IMR-90 (cell line): ENCODE results near the gene ATRNL1. TPM values are rescaled to one million over a fixed set of nuclear protein-coding genes. Genes with fewer than 3 reads are reported as not detected.

Experiments used
- ATAC-seq: fragments of 200-7000 bp; cut with Tn5 transposase; 2 replicates; pipeline ENCODE4 v1.9.1; 2020; ENCODE audit warnings: low read depth, mild to moderate bottlenecking, moderate library complexity
- BruUV-seq: library from RNA; stranded (reverse); fragments of 400-500 nt; replicated peaks from 2 replicates; lab custom pipeline; 2021; lab: Mats Ljungman, UMichigan
- CTCF ChIA-PET: fragments of 300-600 bp; formaldehyde crosslinking; extraction: SDS; loops from one replicate; lab custom pipeline; 2021; ENCODE audit warnings: antibody characterized with exemption; lab: Yijun Ruan, JAX
- POLR2A ChIA-PET: fragments of 300-600 bp; sonication (Branson Sonifier 250); formaldehyde crosslinking; loops from one replicate; lab custom pipeline; 2022; ENCODE audit warnings: antibody characterized with exemption; ENCODE audit not compliant: unreplicated experiment; lab: Charles Lee
- DNase-seq: peaks from one replicate; pipeline ENCODE4 v3.0.0; 2013
- H2AFZ ChIP-seq: replicated peaks from 2 replicates; pipeline ENCODE3; 2013; ENCODE audit warnings: low read length, mild to moderate bottlenecking; ENCODE audit not compliant: poor library complexity
- H2AK5ac ChIP-seq: 2 replicates; pipeline ENCODE4 v1.6.1; 2013; ENCODE audit warnings: low read depth, low read length, inconsistent platforms
- H2AK9ac ChIP-seq: replicated peaks from 2 replicates; pipeline ENCODE3; 2013; ENCODE audit warnings: mild to moderate bottlenecking, low read depth, low read length, moderate library complexity; ENCODE audit not compliant: poor library complexity
- H2BK120ac ChIP-seq: 2 replicates; pipeline ENCODE4 v1.6.1; 2013; ENCODE audit warnings: low read depth, low read length, inconsistent platforms
- H2BK15ac ChIP-seq: 3 replicates; pipeline ENCODE4 v1.6.1; 2013; ENCODE audit warnings: low read depth, low read length, inconsistent platforms
- H2BK20ac ChIP-seq: 2 replicates; pipeline ENCODE4 v1.6.1; 2013; ENCODE audit warnings: low read depth, mild to moderate bottlenecking, inconsistent platforms, low read length, moderate library complexity
- H2BK5ac ChIP-seq: 2 replicates; pipeline ENCODE4 v1.6.1; 2013; ENCODE audit warnings: mild to moderate bottlenecking, low read depth, low read length, inconsistent platforms; ENCODE audit not compliant: poor library complexity, severe bottlenecking
- H3K14ac ChIP-seq: replicated peaks from 2 replicates; pipeline ENCODE4 v1.6.1; 2013; ENCODE audit warnings: low read depth, low read length, inconsistent platforms
- H3K18ac ChIP-seq: 2 replicates; pipeline ENCODE4 v1.6.1; 2013; ENCODE audit warnings: low read depth, low read length, control low read depth
- H3K23ac ChIP-seq: 2 replicates; pipeline ENCODE4 v1.6.1; 2013; ENCODE audit warnings: low read depth, low read length, inconsistent platforms
- H3K27ac ChIP-seq: 2 replicates; pipeline ENCODE4 v1.5.1; 2013; ENCODE audit warnings: mild to moderate bottlenecking, control low read depth, low read length; ENCODE audit not compliant: insufficient read depth
- H3K27me3 ChIP-seq: 2 replicates; pipeline ENCODE4 v1.6.1; 2013; ENCODE audit warnings: low read length; ENCODE audit not compliant: control insufficient read depth, insufficient read depth
- H3K36me3 ChIP-seq: 2 replicates; pipeline ENCODE4 v1.6.1; 2013; ENCODE audit warnings: low read length, mixed read lengths; ENCODE audit not compliant: control insufficient read depth, insufficient read depth
- H3K4ac ChIP-seq: 2 replicates; pipeline ENCODE4 v1.6.1; 2013; ENCODE audit warnings: low read depth, low read length, inconsistent platforms
- H3K4me1 ChIP-seq: 2 replicates; pipeline ENCODE4 v1.6.1; 2013; ENCODE audit warnings: low read length, mixed read lengths; ENCODE audit not compliant: control insufficient read depth, insufficient read depth
- H3K4me2 ChIP-seq: 2 replicates; pipeline ENCODE4 v1.6.1; 2013; ENCODE audit warnings: low read depth, mild to moderate bottlenecking, control low read depth, low read length, moderate library complexity
- H3K4me3 ChIP-seq: 2 replicates; pipeline ENCODE4 v1.5.1; 2013; ENCODE audit warnings: low read depth, mild to moderate bottlenecking, control low read depth, low read length, moderate library complexity; ENCODE audit not compliant: insufficient read depth
- H3K56ac ChIP-seq: 2 replicates; pipeline ENCODE4 v1.6.1; 2013; ENCODE audit warnings: low read length, inconsistent platforms; ENCODE audit not compliant: insufficient read depth; ENCODE audit errors: extremely low read depth
- H3K79me1 ChIP-seq, 2 experiments: 2 replicates each; pipeline ENCODE4 v1.6.1; 2013; ENCODE audit warnings: low read length in 2 of 2, inconsistent platforms in 1 of 2, low read depth in 1 of 2
- H3K9ac ChIP-seq: 2 replicates; pipeline ENCODE4 v1.6.1; 2013; ENCODE audit warnings: low read depth, low read length, control low read depth
- H3K9me1 ChIP-seq: 2 replicates; pipeline ENCODE4 v1.6.1; 2013; ENCODE audit warnings: low read length, inconsistent platforms; ENCODE audit not compliant: insufficient read depth
- H3K9me3 ChIP-seq: 2 replicates; pipeline ENCODE4 v1.6.1; 2013; ENCODE audit warnings: low read length; ENCODE audit not compliant: control insufficient read depth, insufficient read depth
- H4K20me1 ChIP-seq: 2 replicates; pipeline ENCODE4 v1.6.1; 2013; ENCODE audit warnings: low read length, inconsistent platforms; ENCODE audit not compliant: insufficient read depth
- H4K5ac ChIP-seq: 2 replicates; pipeline ENCODE4 v1.6.1; 2013; ENCODE audit warnings: mild to moderate bottlenecking, low read depth, low read length, control low read depth
- H4K8ac ChIP-seq, 2 experiments: 2 replicates each; pipeline ENCODE4 v1.6.1; 2013; ENCODE audit warnings: low read depth in 2 of 2, low read length in 2 of 2, control low read depth in 1 of 2, inconsistent platforms in 1 of 2
- H4K91ac ChIP-seq: 2 replicates; pipeline ENCODE4 v1.6.1; 2013; ENCODE audit warnings: low read depth, low read length, inconsistent platforms; ENCODE audit not compliant: insufficient read depth
- BHLHE40 ChIP-seq: fragments of 150-350 bp; IDR thresholded peaks from 2 replicates; pipeline ENCODE4 v1.6.1; 2016; ENCODE audit warnings: mild to moderate bottlenecking, low read depth, low read length
- CEBPB ChIP-seq: IDR thresholded peaks from 2 replicates; pipeline ENCODE4 v1.6.1; 2012; ENCODE audit warnings: low read depth, low read length, improper control_type of control experiment
- MAFK ChIP-seq: IDR thresholded peaks from 2 replicates; pipeline ENCODE4 v1.6.1; 2012; ENCODE audit warnings: low read depth, low read length, improper control_type of control experiment
- RAD21 ChIP-seq: IDR thresholded peaks from 2 replicates; pipeline ENCODE4 v1.6.1; 2012; ENCODE audit warnings: low read length, improper control_type of control experiment
- WGBS, 2 experiments: methylation state at CpG; one replicate each; pipeline versions ENCODE4 v1.1.5 to v1.1.7; 2013; ENCODE audit warnings: missing lambda C conversion rate in 2 of 2; ENCODE audit not compliant: insufficient read length in 1 of 2; ENCODE audit errors: extremely low coverage in 2 of 2; 5-methylcytosine and 5-hydroxymethylcytosine counted together
- dilution Hi-C: fragments of 300-500 bp; cut with HindIII; formaldehyde crosslinking; loops from one replicate; pipeline ENCODE4 v1.14.3; 2018; ENCODE audit warnings: low sequenced_read_pairs; ENCODE audit not compliant: unreplicated experiment
- in situ Hi-C: fragments of 300-500 bp; cut with MboI; formaldehyde crosslinking; loops from 3 replicates; pipeline ENCODE4 v1.14.3; 2019; ENCODE audit warnings: low sequenced_read_pairs, inconsistent platforms, mixed read lengths
- intact Hi-C: fragments of 100-400 bp; cut with micrococcal nuclease; formaldehyde crosslinking; loops from 2 replicates; pipeline ENCODE4 v1.10.0; 2022
- polyA plus RNA-seq, 3 experiments: library from polyadenylated mRNA; depleted of rRNA; stranded (reverse); fragments of >200 nt; gene quantifications; 2 replicates each; pipeline ENCODE4 v1.2.3, GENCODE V29; 2012; ENCODE audit warnings: low replicate concordance in 1 of 3
- total RNA-seq: library from RNA; depleted of rRNA; stranded (reverse); fragments of >200 nt; gene quantifications from 2 replicates; pipeline ENCODE4 v1.2.3, GENCODE V29; 2012
- TF ChIP-seq, protein P1 (sequence below): fragments of 150-350 bp; IDR thresholded peaks from 2 replicates; pipeline ENCODE4 v1.6.1; 2017; ENCODE audit warnings: mild to moderate bottlenecking, antibody characterized with exemption, low read length, low read depth

Gene ATRNL1
- total and polyA plus RNA-seq, 2 of the 4 experiments (the other 2 are of a cell fraction) = 0.18 to 0.19 TPM

DNA sequence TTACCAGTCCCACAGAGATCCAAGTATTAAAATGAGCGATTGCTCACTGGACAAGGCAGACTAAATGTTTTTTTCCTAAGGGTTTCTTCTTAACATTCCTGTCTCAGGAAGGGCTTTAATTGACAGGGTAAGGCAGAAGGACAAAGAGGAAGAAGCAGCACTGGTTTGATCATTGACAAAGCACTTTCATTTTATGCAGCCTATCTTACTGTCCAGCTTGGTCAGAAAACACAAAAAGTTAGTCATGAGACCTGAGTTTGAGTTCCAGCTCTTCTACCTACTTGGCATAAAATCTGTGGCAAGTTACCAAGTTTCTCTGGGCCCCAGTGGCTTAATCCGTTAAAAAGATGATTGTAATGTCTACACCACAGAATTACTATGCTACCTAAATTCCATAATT, 721.4 kb downstream of the ATRNL1 start:
- no peak overlapping the region for H2AFZ ChIP-seq
- H3K79me1 ChIP-seq = no peaks in the 10 kb centered on the region
- no peak overlapping the region for H4K8ac ChIP-seq
- in situ Hi-C loops = no loop called here
- no peaks in the 10 kb centered on the region for H3K36me3 ChIP-seq
- dilution Hi-C loops = no loop called here
- TF ChIP-seq MAFK = no peak
- no peak for TF ChIP-seq BHLHE40
- no peak for TF ChIP-seq CEBPB
- TF ChIP-seq, protein P1, sequence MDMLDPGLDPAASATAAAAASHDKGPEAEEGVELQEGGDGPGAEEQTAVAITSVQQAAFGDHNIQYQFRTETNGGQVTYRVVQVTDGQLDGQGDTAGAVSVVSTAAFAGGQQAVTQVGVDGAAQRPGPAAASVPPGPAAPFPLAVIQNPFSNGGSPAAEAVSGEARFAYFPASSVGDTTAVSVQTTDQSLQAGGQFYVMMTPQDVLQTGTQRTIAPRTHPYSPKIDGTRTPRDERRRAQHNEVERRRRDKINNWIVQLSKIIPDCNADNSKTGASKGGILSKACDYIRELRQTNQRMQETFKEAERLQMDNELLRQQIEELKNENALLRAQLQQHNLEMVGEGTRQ = no peak
- TF ChIP-seq RAD21 = no peak
- no peaks in the 10 kb centered on the region for H3K9me3 ChIP-seq
- no peaks in the 10 kb centered on the region for H4K20me1 ChIP-seq
- no peak overlapping the region for H3K27ac ChIP-seq
- H4K91ac ChIP-seq = no peak overlapping the region
- WGBS, 2 experiments = no CpG with 5 or more reads among the region's 2 CpGs
- no peak overlapping the region; the same call in 1 of the 2 replicates for H3K4me2 ChIP-seq
- no peak overlapping the region for H2AK9ac ChIP-seq
- ATAC-seq (no peak), DNase-seq (no peak)
- H3K9me1 ChIP-seq = no peaks in the 10 kb centered on the region
- H3K9ac ChIP-seq = no peak overlapping the region
- H3K18ac ChIP-seq = no peak overlapping the region
- no peak overlapping the region for H4K5ac ChIP-seq
- no peak overlapping the region for H3K4me3 ChIP-seq
- no peak overlapping the region for H3K14ac ChIP-seq
- ChIA-PET POLR2A (no interaction called here), CTCF (no interaction called here)
- no peaks in the 10 kb centered on the region for H3K27me3 ChIP-seq
- H2BK15ac ChIP-seq = no peak overlapping the region
- BruUV-seq = no TSS peak
- H3K56ac ChIP-seq = no peak overlapping the region
- intact Hi-C loops = no loop called here
- no peaks in the 10 kb centered on the region for H3K4me1 ChIP-seq
- H2BK5ac ChIP-seq = no peak overlapping the region
- no peak overlapping the region for H3K4ac ChIP-seq
- H2AK5ac ChIP-seq = no peak overlapping the region
- no peak overlapping the region for H2BK20ac ChIP-seq
- H3K23ac ChIP-seq = no peak overlapping the region
- no peak overlapping the region for H2BK120ac ChIP-seq
